GM23338 (cell line): ENCODE measurements around the gene SPACA1. TPM values are rescaled to one million over a fixed set of nuclear protein-coding genes. Genes with fewer than 3 reads are reported as not detected.

Source experiments
- ATAC-seq: fragments of 200-7000 bp; cut with Tn5 transposase; 3 replicates; pipeline ENCODE4 v1.9.1; 2020
- DNase-seq: peaks from one replicate; pipeline ENCODE4 v3.0.0-alpha.2; 2015; ENCODE audit warnings: low spot score
- H2AFZ ChIP-seq: fragments of 200-600 bp; sonication (generic); 2 replicates; pipeline ENCODE4 v1.8.0; 2016; ENCODE audit warnings: antibody characterized with exemption, mild to moderate bottlenecking, moderate library complexity
- H3F3A ChIP-seq: fragments of 200-600 bp; sonication (generic); replicated peaks from 2 replicates; pipeline ENCODE4 v1.8.0; 2017; ENCODE audit warnings: antibody characterized with exemption, mixed run types, low read depth
- H3K27ac ChIP-seq: fragments of 200-600 bp; sonication (generic); 2 replicates; pipeline ENCODE4 v1.6.1; 2016; ENCODE audit warnings: low read depth
- H3K27me3 ChIP-seq: fragments of 200-600 bp; sonication (generic); 2 replicates; pipeline ENCODE4 v1.8.0; 2016; ENCODE audit warnings: mild to moderate bottlenecking, mixed run types, moderate library complexity; ENCODE audit not compliant: insufficient read depth
- H3K36me3 ChIP-seq: fragments of 200-600 bp; sonication (generic); 2 replicates; pipeline ENCODE4 v1.8.0; 2016; ENCODE audit warnings: mild to moderate bottlenecking; ENCODE audit not compliant: insufficient read depth
- H3K4me1 ChIP-seq: fragments of 200-600 bp; sonication (generic); 2 replicates; pipeline ENCODE4 v1.8.0; 2016; ENCODE audit warnings: mild to moderate bottlenecking, moderate library complexity; ENCODE audit not compliant: insufficient read depth
- H3K4me2 ChIP-seq: fragments of 200-600 bp; sonication (generic); 2 replicates; pipeline ENCODE4 v1.7.1; 2017; ENCODE audit warnings: mixed run types
- H3K4me3 ChIP-seq: fragments of 200-600 bp; sonication (generic); 2 replicates; pipeline ENCODE4 v1.6.1; 2016; ENCODE audit warnings: mixed run types
- H3K79me2 ChIP-seq: fragments of 200-600 bp; sonication (generic); replicated peaks from 2 replicates; pipeline ENCODE4 v1.8.0; 2017; ENCODE audit warnings: mild to moderate bottlenecking; ENCODE audit not compliant: insufficient read depth
- H3K9me2 ChIP-seq: fragments of 200-600 bp; sonication (generic); 2 replicates; pipeline ENCODE4 v1.8.0; 2017; ENCODE audit not compliant: insufficient read depth
- H4K20me1 ChIP-seq: fragments of 200-600 bp; sonication (generic); replicated peaks from 2 replicates; pipeline ENCODE4 v1.8.0; 2017; ENCODE audit warnings: mild to moderate bottlenecking; ENCODE audit not compliant: insufficient read depth
- H3K27ac Mint-ChIP-seq: 2 replicates; pipeline ENCODE4 v1.8.0; 2020; ENCODE audit warnings: inconsistent platforms, mild to moderate bottlenecking, moderate library complexity, mixed read lengths
- H3K27me3 Mint-ChIP-seq: 3 replicates; pipeline ENCODE4 v1.8.0; 2022; ENCODE audit warnings: low read depth, mild to moderate bottlenecking, moderate library complexity, mixed read lengths, inconsistent platforms; ENCODE audit not compliant: insufficient read depth, poor library complexity
- H3K36me3 Mint-ChIP-seq: 3 replicates; pipeline ENCODE4 v1.8.0; 2021; ENCODE audit warnings: low read depth, mild to moderate bottlenecking, inconsistent platforms, moderate library complexity, mixed read lengths
- H3K4me1 Mint-ChIP-seq: 3 replicates; pipeline ENCODE4 v1.8.0; 2020; ENCODE audit warnings: mild to moderate bottlenecking, inconsistent platforms, mixed read lengths
- H3K4me3 Mint-ChIP-seq: 3 replicates; pipeline ENCODE4 v1.8.0; 2021; ENCODE audit warnings: moderate library complexity, mild to moderate bottlenecking, inconsistent platforms, mixed read lengths
- H3K9me3 Mint-ChIP-seq: 3 replicates; pipeline ENCODE4 v1.8.0; 2020; ENCODE audit warnings: moderate library complexity, mild to moderate bottlenecking, inconsistent platforms, mixed read lengths
- CREB1 ChIP-seq: fragments of 250-450 bp; sonication (Bioruptor Pico); IDR thresholded peaks from 2 replicates; pipeline ENCODE4 v1.5.0; 2020; ENCODE audit warnings: low read depth, mild to moderate bottlenecking, moderate library complexity
- ETS1 ChIP-seq: IDR thresholded peaks from 2 replicates; pipeline ENCODE4 v1.6.1; 2016; ENCODE audit warnings: antibody characterized with exemption
- EZH2 ChIP-seq: fragments of 200-600 bp; sonication (generic); IDR thresholded peaks from one replicate; pipeline ENCODE4 v1.8.0; 2017; ENCODE audit warnings: antibody characterized with exemption, mild to moderate bottlenecking, low read depth; ENCODE audit not compliant: unreplicated experiment
- EZH2phosphoT487 ChIP-seq: fragments of 200-600 bp; sonication (generic); IDR thresholded peaks from one replicate; pipeline ENCODE4 v1.8.1; 2018; ENCODE audit warnings: antibody characterized with exemption; ENCODE audit not compliant: unreplicated experiment
- JUNB ChIP-seq: IDR thresholded peaks from one replicate; pipeline ENCODE4 v1.6.1; 2016; ENCODE audit warnings: antibody characterized with exemption; ENCODE audit not compliant: unreplicated experiment
- NANOG ChIP-seq: IDR thresholded peaks from 2 replicates; pipeline ENCODE4 v1.6.1; 2016; ENCODE audit warnings: antibody characterized with exemption, borderline replicate concordance
- POLR2AphosphoS5 ChIP-seq: IDR thresholded peaks from 2 replicates; pipeline ENCODE4 v1.6.1; 2016; ENCODE audit warnings: antibody characterized with exemption, low read depth
- REST ChIP-seq: IDR thresholded peaks from one replicate; pipeline ENCODE4 v1.6.1; 2018; ENCODE audit warnings: antibody characterized with exemption; ENCODE audit not compliant: unreplicated experiment
- STAT1 ChIP-seq: IDR thresholded peaks from one replicate; pipeline ENCODE4 v1.6.1; 2016; ENCODE audit warnings: antibody characterized with exemption; ENCODE audit not compliant: unreplicated experiment
- ZNF114 ChIP-seq: fragments of 250-450 bp; sonication (Bioruptor Pico); IDR thresholded peaks from 2 replicates; pipeline ENCODE4 v1.5.0; 2020; ENCODE audit warnings: mild to moderate bottlenecking, moderate library complexity
- ZNF331 ChIP-seq: fragments of 250-450 bp; sonication (Bioruptor Pico); IDR thresholded peaks from 2 replicates; pipeline ENCODE4 v1.5.0; 2020; ENCODE audit warnings: low read depth, mild to moderate bottlenecking, moderate library complexity
- ZNF462 ChIP-seq: fragments of 250-450 bp; sonication (Bioruptor Pico); IDR thresholded peaks from 2 replicates; pipeline ENCODE4 v1.5.0; 2020; ENCODE audit warnings: mild to moderate bottlenecking, moderate library complexity
- polyA plus RNA-seq: library from polyadenylated mRNA; unstranded; fragments of >200 nt; fragmentation: Nextera tagmentation; extraction: Ambion mirVana; gene quantifications from 2 replicates; pipeline ENCODE4 v1.2.1, GENCODE V29; 2016
- total RNA-seq: library from RNA; depleted of rRNA; stranded (reverse); fragments of >200 nt; shearing (Covaris generic); gene quantifications from 2 replicates; pipeline ENCODE4 v1.2.3, GENCODE V29; 2014

The SPACA1 gene
- total and polyA plus RNA-seq, 2 experiments from 2014 or later: not detected

- TF ChIP-seq ZNF462 (CRISPR knock-in tag) (no peak), JUNB (no peak)
Observed at GRCh38 chr6:88045521-88046136, 2.0 kb upstream of the SPACA1 start (continued).

- no peak overlapping the region for H3K4me3 ChIP-seq
- DNase-seq (no peak), ATAC-seq (no peak)
- no peaks in the 10 kb centered on the region for H3K36me3 ChIP-seq
- no peaks in the 10 kb centered on the region for H4K20me1 ChIP-seq
- peaks cover 5% of the 10 kb centered on the region; the same call in 1 of the 2 replicates for H3K9me2 ChIP-seq
- no peaks in the 10 kb centered on the region for H3F3A ChIP-seq
- no peaks in the 10 kb centered on the region for H3K27me3 ChIP-seq
- peaks cover 6% of the 10 kb centered on the region for H3K4me1 ChIP-seq
- H3K79me2 ChIP-seq: no peaks in the 10 kb centered on the region
- Mint-ChIP-seq H3K9me3 (no peaks in the 10 kb centered on the region), H3K27ac (no peak overlapping the region), H3K4me3 (no peak overlapping the region), H3K4me1 (peaks cover 8% of the 10 kb centered on the region), H3K27me3 (peaks cover 2% of the 10 kb centered on the region), H3K36me3 (peaks cover 2% of the 10 kb centered on the region; the same call in 1 of the 3 replicates)
- no peak overlapping the region for H3K4me2 ChIP-seq
- no peak overlapping the region; the same call in 1 of the 2 replicates for H2AFZ ChIP-seq
- no peak overlapping the region for H3K27ac ChIP-seq
- TF ChIP-seq ZNF114 (CRISPR knock-in tag) (no peak), CREB1 (CRISPR knock-in tag) (no peak), EZH2phosphoT487 (no peak), ETS1 (no peak), STAT1 (no peak), ZNF331 (CRISPR knock-in tag) (no peak), REST (no peak), EZH2 (no peak), POLR2AphosphoS5 (no peak), JUNB (no peak), NANOG (no peak)
Observed at GRCh38 chr6:88048578-88048977, 937 bp downstream of the SPACA1 start.
